C4-2B (cell line): Measurements from ENCODE around the gene MTUS2.

Experiments
- H3K27ac ChIP-seq: fragments of 450-650 bp; 2 replicates; pipeline ENCODE4 v1.5.1; 2017
- ZFX ChIP-seq: fragments of 450-650 bp; IDR thresholded peaks from 2 replicates; pipeline ENCODE4 v1.6.1; 2017
- TF ChIP-seq, protein P1 (sequence below): fragments of 450-650 bp; conservative IDR thresholded peaks from 2 replicates; pipeline ENCODE4 v1.5.1; 2017; ENCODE audit warnings: mild to moderate bottlenecking

Gene MTUS2

DNA sequence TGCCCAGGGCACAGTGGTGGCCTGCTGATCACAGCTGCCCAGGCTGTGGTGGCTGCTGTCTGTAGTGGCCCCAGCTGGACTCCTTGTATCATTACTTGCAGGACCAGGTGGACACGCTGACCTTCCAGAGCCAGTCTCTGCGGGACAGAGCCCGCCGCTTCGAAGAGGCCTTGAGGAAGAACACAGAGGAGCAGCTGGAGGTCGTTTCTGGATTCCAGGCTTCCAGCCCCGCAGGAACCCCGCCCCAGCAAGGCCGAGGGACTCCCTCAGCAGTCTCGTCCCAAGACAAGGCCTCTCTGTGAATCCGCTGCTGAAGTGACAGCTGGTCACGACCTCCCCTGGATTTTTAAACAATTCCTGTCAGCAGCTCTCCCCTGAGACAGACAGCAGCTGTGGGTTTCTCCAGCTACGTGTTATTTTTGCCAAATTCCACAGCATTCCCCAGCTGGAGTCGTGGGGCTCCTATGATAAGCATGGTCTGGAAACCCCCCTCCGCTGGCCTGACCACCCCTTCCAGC is 677.1 kb downstream of the MTUS2 start:
- no peak overlapping the region for H3K27ac ChIP-seq
- no peak for TF ChIP-seq ZFX
- TF ChIP-seq, protein P1, sequence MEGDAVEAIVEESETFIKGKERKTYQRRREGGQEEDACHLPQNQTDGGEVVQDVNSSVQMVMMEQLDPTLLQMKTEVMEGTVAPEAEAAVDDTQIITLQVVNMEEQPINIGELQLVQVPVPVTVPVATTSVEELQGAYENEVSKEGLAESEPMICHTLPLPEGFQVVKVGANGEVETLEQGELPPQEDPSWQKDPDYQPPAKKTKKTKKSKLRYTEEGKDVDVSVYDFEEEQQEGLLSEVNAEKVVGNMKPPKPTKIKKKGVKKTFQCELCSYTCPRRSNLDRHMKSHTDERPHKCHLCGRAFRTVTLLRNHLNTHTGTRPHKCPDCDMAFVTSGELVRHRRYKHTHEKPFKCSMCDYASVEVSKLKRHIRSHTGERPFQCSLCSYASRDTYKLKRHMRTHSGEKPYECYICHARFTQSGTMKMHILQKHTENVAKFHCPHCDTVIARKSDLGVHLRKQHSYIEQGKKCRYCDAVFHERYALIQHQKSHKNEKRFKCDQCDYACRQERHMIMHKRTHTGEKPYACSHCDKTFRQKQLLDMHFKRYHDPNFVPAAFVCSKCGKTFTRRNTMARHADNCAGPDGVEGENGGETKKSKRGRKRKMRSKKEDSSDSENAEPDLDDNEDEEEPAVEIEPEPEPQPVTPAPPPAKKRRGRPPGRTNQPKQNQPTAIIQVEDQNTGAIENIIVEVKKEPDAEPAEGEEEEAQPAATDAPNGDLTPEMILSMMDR, result no peak

DNA sequence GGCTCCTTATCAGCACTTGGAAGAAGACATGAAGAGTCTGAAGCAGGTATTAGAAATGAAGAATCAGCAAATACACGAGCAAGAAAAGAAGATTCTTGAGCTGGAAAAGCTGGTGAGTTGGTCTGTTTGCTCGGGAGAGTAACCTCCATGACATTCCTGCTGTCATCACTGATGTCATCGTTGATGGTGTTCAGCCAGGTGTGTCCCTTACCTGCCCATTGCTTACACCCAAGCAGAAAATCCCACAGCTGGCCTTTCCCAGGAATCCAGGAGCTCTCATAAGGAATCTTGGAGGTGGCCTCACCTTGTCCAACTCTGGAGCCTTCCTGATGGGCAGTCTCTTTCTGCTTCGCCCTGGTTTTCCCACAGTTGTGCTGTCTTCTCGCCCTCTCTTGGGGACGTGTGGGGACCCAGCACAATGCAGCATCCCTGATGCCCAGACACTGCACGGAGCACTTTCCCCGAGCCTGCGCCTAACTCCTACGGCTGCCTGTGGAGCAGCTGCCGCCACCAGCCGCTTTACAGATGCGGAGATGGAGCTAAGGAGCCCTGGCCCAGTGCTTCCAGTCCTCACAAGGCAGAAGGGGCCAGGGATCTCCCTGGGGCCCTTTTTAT is 678.4 kb downstream of the MTUS2 start:
- TF ChIP-seq ZFX, result no peak
- H3K27ac ChIP-seq, result no peak overlapping the region

DNA sequence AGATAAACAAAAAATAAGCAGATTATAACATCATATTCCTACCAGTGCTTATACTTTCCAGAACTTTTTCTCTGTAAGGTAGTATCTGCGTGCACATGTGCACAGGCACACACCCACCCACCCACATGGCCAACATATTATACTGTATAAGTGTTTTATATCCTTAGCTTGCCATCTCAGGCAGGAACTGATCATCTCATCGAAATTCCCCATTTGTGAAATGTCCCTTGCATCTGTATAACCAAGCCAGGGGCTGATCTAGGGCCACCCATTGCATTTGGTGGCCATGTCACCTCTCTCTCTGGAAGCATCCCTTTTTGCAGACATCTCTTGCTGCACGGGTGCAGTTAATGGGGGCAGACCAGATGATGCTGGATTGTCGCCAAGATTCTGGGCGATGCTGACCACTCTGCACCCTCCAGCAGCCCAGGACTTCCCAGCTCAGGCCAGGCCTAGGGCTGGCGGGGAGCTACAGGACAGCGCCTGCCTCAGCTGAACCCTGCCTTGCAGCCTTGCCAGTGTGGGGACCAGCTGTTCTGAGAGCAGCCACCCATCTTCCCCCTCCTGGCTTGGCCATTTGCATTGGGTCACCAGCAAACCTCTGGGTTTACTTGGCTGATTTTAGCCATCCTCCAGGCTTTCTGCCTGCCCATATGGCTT is 679.5 kb downstream of the MTUS2 start:
- no peak overlapping the region for H3K27ac ChIP-seq
- no peak for TF ChIP-seq ZFX
- TF ChIP-seq, protein P1, result no peak

DNA sequence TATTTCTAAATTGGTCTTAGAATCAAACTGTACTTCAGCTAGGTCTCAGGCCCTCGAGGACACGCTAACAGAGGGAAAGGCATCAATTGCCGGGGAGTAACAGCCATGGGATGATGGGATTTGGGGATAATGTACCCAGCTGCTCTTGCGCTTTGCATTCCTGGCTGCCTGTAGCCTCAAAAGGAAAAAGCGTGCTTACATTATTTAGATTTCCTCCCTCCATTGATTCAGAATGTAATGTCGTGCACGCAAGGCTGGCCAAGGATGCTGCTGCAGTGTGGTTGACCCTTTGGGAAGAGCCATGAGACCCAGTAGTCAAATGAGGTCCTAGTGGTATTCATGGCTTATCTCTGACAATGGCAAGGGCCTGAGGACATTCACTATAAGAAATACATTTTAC is 680.2 kb downstream of the MTUS2 start:
- no peak overlapping the region for H3K27ac ChIP-seq
- TF ChIP-seq, protein P1, result no peak
- TF ChIP-seq ZFX, result no peak

DNA sequence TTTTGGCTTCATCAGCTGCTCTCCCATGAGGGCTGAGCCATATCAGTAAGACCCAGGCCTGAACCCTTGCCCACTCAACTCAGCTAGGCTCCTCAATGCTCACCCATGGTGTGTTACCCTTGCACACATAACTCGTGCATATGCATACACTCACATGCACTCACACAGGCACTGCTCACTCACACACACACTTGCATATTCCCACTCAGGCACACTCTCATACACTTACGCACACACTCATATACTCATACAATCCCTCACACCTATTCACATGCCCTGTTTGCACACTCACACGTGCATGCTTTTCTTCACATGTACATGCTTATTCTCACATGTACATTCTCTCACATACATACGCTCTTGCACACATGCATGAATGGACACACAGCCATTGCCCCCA is 681.5 kb downstream of the MTUS2 start:
- TF ChIP-seq ZFX, result no peak
- TF ChIP-seq, protein P1, result no peak
- H3K27ac ChIP-seq, result no peak overlapping the region

DNA sequence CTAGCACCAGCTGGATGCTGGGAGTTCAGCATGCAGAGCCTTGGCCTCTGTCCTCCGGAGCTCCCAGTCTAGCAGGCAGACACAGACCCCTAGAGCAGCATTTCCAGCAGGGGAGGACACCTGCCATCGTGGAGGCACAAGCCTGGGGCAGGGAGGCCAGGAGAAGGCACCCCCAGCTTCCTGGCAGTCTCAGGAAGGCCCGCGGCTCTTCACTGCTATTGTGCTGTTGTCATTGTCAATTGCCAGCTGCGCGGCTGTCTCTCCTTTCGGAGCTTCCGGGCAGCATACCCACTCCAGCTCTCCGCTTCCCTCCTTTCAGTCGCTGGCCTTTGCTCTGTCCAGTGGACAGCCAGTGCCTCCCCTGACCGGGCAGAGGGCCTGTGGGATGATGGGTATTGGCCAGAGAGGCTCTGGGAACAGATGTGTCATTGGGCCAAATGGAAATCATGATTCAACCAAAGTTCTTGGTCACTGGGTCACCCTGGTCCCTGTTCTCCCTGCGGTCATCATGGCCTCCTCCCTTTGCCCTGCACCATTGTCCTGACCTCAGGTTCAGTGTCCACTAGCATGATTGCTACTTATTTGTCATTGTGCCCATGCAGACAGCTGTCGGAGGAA is 682.4 kb downstream of the MTUS2 start:
- no peak overlapping the region for H3K27ac ChIP-seq
- TF ChIP-seq ZFX, result no peak
- TF ChIP-seq, protein P1, result no peak

DNA sequence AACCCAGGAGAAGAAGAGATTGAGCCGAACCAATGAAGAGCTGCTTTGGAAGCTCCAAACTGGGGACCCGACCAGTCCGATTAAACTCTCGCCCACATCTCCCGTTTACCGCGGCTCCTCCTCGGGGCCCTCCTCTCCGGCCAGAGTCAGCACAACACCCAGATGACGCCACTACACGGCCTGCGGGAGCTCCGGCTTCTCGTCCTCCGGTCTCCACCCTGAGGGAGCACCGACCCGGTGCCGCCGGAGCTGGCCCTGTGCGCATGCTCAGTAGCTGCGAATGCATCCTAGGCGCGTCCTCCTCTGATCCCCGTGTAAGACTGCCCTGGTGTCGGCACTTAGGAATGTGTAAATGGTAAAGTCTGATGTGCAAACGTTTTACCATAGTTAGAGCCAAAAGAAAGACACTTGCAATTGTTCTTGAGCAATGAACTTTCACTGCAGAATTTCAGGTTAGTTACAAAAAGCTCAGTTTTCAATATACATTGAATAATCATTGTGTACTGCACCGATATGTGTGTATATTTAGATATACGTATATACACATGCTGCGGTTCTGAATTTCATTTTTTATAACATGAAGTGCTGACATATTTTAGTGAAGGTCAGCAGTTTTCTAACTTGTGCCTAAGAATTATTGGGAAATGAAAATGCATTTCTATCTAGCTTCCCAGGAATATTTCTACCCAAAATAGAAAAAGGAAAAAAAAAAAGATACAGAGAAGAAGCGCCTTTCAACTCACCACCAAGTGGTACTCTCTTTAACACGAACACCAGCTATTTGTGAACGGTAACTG is 683.1 kb downstream of the MTUS2 start:
- no peak overlapping the region for H3K27ac ChIP-seq
- TF ChIP-seq, protein P1, result no peak
- TF ChIP-seq ZFX, result no peak
